Kidney epithelial cell (primary cell): ENCODE results near the gene SEC22B. TPM values are rescaled to one million over a fixed set of nuclear protein-coding genes. Genes with fewer than 3 reads are reported as not detected.

Source experiments
- total RNA-seq: library from RNA; depleted of rRNA; stranded (reverse); fragments of >200 nt; gene quantifications from 2 replicates; pipeline ENCODE4 v1.2.3, GENCODE V29; 2015

The SEC22B gene
- total RNA-seq, 1 donor from 2014 or later: 24.8 TPM

Other genes with a start within 250 kb of the SEC22B start
- 136 and 150 TPM in 2 replicates for gene NOTCH2, start 106.9 kb downstream of the SEC22B start, total RNA-seq
- gene NBPF8, start 238.5 kb upstream of the SEC22B start, total RNA-seq: 12.7 and 15.4 TPM in 2 replicates